ENCODE results near the gene SNRNP40.
A peak's percentile ranks its signal among the peaks of the same experiment; 100 is the strongest.
"Not testable (repeated sequence)": the region's sequence is repeated elsewhere in the genome, so short reads cannot be mapped to it uniquely, and the experiment has no call there.

SNRNP40 gene

GRCh38 chr1:31296486-31297276 is at the start of gene SNRNP40, which contains the start of gene ZCCHC17:
TSS of gene SNRNP40 (minus strand) at chr1:31296788. CDS start at chr1:31296751, 37 bp downstream.
TSS of gene ZCCHC17 (plus strand) at chr1:31297032. CDS start at chr1:31310099, 13,067 bp downstream.
- peak; percentile 78 for DNase-seq (ENCODE audit: low read depth)

- DNase-seq (ENCODE audit: low read depth) = no peak
Observed at GRCh38 chr1:31345635-31346034, 49.0 kb upstream of the SNRNP40 start.

- DNase-seq (ENCODE audit: low read depth) = no peak
Observed at GRCh38 chr1:31344503-31344902, 47.9 kb upstream of the SNRNP40 start.

GRCh38 chr1:31336687-31337467 is 40.3 kb upstream of the SNRNP40 start:
- no peak for DNase-seq (ENCODE audit: low read depth)

DNA sequence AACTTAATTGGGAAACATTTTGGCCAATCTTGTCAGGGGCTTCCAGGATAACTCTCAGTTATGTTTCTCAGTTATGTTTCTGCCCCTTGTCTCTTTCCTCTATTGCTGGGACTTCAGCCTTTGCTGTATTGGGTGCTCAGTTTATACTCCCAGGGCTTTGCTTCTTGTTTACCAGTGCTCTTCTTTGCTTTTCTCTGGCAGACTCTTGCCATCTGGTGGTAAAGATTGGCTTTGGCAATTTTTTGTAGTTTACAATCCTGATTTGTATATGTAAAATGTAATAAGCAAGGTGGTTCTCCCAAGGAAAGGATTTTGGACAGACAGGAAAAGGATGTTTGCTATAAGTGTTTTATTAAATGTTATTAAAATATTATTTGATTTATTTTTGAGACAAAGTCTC is 38.4 kb upstream of the SNRNP40 start:
- no peak for DNase-seq (ENCODE audit: low read depth)

- no peak for DNase-seq (ENCODE audit: low read depth)
Observed at GRCh38 chr1:31327381-31327780, 30.8 kb upstream of the SNRNP40 start.

DNA sequence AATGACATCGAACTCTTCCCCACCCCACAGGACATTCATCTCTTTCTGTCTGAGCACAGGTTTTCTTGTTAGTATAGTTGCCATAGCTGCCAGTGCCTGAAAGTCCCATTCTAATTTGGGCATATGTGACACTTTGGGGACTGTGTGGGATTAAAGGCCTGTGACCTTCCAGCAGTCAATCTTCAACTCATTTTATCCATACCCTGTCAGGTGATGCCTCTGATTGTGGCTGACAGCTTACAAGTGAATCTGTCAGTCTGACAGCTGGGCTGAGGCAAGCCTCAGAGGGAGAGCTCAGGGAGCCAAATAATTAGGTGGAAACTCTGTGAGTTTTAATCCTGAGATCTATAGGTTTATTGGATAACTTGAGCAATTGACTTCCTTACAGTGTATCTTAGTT is 29.9 kb upstream of the SNRNP40 start:
- no peak for DNase-seq (ENCODE audit: low read depth)

DNA sequence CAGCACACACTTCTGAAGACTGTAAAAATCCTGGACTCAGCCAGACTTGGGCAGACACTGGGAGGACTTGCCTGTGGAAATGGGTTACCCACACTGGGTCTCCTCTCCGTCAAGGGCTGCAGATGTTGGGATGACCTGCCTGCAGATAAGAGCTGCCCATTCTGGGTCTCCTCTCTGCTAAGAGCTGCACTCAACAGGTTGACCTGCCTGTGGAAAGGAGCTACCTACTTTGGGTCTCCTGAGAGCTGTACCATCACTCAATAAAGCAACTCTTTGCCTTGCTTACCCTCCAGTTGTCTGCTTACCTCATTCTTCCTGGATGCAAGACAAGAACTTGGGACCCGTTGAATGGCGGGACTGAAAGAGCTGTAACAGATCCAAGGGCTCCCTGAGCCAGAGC is 28.4 kb upstream of the SNRNP40 start:
- DNase-seq (ENCODE audit: low read depth) = no peak

DNA sequence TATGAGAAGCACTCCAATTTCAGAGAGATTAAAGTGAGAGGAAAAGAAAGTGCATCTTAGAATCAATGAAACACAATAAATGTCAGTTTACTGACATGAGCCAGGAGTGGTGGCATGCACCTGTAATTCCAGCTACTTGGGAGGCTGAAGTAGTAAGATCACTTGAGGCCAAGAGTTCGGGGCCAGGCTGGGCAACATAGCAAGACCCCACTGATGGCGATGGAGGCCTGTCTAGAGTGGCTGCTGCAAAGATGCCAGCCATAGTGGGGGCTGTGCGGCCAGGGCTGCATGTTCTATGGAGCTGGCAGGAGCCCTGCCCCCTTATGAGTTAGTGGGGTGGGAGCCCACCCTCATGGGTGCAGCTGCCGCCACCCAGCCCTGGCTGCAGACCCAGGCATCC is 27.5 kb upstream of the SNRNP40 start:
- DNase-seq (ENCODE audit: low read depth) = no peak

DNA sequence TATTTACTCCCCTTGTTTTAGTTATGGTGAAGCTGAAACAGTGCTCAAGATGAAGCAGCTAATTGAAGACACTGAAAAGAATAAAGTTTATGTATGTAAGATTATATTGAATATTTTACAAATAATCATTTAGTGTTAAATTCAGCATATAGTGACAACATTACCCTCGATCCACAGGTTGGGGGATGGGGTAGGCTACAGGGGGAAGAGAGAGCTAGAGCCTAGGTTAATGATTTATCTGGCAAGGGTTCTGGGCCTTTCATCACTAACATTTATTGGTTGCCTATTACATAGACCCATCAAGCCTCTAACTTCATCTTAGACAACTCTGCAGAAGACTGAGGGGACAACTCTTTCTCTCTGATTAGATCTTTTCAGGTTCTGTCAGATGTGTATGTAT is 21.6 kb upstream of the SNRNP40 start:
- no peak for DNase-seq (ENCODE audit: low read depth)

GRCh38 chr1:31315902-31316301 is 19.3 kb upstream of the SNRNP40 start:
- no peak for DNase-seq (ENCODE audit: low read depth)

- no peak for DNase-seq (ENCODE audit: low read depth)
Observed at GRCh38 chr1:31310198-31310597, 13.6 kb upstream of the SNRNP40 start.

DNA sequence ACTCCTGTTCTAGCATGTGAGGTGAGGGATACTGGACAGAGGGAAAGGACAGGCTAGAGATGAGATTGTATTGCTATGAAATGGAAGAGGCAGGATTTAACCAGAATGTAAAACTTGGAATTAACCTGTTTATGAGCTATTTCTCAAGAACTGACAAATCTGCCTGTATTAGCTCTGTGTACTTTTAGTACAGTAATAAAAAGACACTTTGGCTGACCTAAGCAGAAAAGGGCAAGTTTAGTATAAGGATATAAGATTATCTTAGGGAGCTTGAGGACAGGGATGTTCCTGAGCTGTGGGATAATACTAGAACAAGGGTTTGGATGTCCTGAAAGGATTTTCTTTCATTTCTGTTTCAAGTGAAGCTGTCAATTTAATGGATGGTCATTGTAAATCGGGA is 11.4 kb upstream of the SNRNP40 start:
- DNase-seq (ENCODE audit: low read depth) = no peak

DNA sequence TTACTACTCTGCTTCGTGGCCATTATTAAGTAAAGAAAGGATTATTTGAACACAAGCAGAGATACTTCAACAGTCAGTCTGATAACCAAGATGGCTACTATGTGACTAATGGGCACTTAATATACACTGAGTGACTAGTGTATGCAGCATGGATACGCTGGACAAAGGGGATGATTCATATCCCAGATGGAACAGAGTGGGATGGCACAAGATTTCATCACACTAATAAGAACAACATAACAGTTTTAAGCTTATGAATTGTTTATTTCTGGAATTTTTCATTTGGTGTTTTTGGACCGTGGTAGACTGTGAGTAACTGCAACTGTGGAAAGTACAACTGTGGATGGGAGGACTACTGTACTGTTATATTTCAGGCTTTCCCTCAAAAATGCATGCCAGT is 9.7 kb upstream of the SNRNP40 start:
- no peak for DNase-seq (ENCODE audit: low read depth)

GRCh38 chr1:31302709-31303441 is 6.3 kb upstream of the SNRNP40 start:
- no peak for DNase-seq (ENCODE audit: low read depth)

GRCh38 chr1:31300193-31300592 is 3.6 kb upstream of the SNRNP40 start:
- DNase-seq (ENCODE audit: low read depth) = no peak

DNA sequence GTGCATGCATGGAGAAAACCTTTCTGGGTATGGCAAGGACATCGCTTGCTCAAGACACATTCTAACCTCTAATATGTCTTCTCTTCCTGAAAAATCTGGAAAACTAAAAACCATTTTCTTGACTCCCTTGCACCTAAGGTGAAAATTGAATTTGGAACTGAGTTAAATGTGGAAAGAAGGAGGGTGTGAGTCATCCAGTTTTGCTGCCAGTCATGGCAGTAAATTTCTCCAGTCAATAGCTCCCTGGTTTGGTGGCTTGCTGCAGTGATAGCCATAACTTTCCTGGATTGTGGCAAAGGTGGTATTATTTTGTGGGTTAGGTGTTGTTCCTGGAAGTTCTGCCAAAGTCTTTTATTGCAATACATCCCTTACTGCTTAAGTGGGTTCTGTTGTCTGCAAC is 2.8 kb upstream of the SNRNP40 start:
- DNase-seq (ENCODE audit: low read depth) = no peak

GRCh38 chr1:31297277-31298247 is 974 bp upstream of the SNRNP40 start:
- DNase-seq (ENCODE audit: low read depth) = no peak

DNA sequence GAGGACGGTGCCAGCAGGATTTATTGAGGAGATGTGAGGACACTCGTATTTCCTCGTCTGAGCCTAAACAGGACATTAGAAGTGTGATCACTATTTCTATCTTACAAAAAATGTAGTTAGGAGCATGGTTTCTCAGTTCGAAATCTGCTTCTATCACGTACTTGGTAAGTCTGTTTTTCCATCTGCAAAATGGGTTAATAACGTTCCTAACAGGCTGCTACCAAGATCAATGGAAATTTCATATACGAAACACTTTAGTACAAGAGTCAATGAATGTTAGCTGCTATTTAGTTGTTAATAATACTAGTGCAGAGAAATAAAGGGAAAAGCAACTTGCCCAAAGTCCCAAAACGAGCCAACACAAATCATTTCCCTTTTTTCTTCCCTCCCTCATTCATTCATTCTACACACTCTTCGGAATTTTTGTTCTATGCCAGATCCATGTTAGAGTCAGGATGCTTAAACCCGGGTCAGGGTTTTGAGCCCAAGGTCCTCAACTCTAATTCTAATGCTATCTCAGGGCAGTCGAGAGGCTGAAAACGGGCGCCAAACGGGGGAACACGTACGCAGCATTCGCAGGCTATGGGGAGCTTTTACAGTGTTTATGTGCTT is 608 bp downstream of the SNRNP40 start:
- no peak for DNase-seq (ENCODE audit: low read depth)

DNA sequence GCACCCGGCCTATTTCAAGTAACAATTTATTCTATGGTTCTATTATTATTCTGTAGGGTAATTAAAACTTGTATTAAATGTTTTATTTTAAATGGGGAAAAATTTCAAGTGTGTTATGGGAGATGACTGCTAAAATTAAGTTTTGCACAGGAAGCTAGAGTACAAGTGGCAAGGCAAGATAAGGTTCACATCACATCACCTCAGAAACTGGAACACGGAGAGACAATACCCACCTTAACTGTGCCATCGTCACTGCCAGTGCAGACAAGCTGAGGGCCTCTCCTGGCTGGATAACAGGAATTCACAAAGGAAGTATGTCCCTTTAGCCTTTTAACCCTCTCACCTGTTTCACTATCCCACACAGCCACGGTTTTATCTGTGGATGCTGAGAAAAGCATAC is 7.6 kb downstream of the SNRNP40 start:
- no peak for DNase-seq (ENCODE audit: low read depth)

GRCh38 chr1:31287791-31288190 is 8.8 kb downstream of the SNRNP40 start:
- not testable (repeated sequence) for DNase-seq (ENCODE audit: low read depth)

Data from stimulated activated CD8-positive, alpha-beta memory T cell treated with anti-CD3 and anti-CD28 coated beads, Interleukin-7, amount 100 ng/mL, for 24 hours (primary cell).